ENCODE results near the gene PLCH2. TPM values are rescaled to one million over a fixed set of nuclear protein-coding genes. Genes with fewer than 3 reads are reported as not detected.

PLCH2 gene
- total and polyA plus RNA-seq, 2 donors (not counting 1 experiment from before 2014, with no cell fraction given), result 20.0 to 34.9 TPM

- ChIA-PET CTCF (interaction anchor here (1.0 to 1.9 kb wide), 8 partner anchors 22 to 331 kb away, joined by 3 to 20 read pairs (median 5); partner anchors contain the start of genes FAAP20, MORN1, RER1 and TNFRSF14), POLR2A (interaction anchor here (0.5 to 2.5 kb wide), 17 partner anchors 15 to 1374 kb away, joined by 3 to 28 read pairs (median 4); partner anchors contain the start of genes MORN1, PRXL2B, RER1 and TNFRSF14)
- H2AFZ ChIP-seq (ENCODE audit: insufficient read depth, low read depth, low read length, poor library complexity, severe bottlenecking), result peak within 1 kb of the TSS; percentile 76
- H3K4me1 ChIP-seq (ENCODE audit: control insufficient read depth in 2 of 2, insufficient read depth in 2 of 2, low read length in 2 of 2), result peaks cover 41 to 53% of the 10 kb centered on the region in 2 donors
- H3K4me3 ChIP-seq (ENCODE audit: control extremely low read depth in 1 of 5, extremely low read depth in 1 of 5, insufficient read depth in 1 of 5, low read depth in 2 of 5, low read length in 4 of 5), result peak within 1 kb of the TSS; percentile 48 to 96 (median 74)
- H3K36me3 ChIP-seq (replicated peaks in 1 of 2; ENCODE audit: control extremely low read depth in 1 of 2, control insufficient read depth in 1 of 2, extremely low read depth in 1 of 2, insufficient read depth in 2 of 2, low read length in 1 of 2), result peaks cover 0 to 8% of the 10 kb centered on the region in 2 experiments
- DNase-seq (peak; percentile 94), ATAC-seq (ENCODE audit: low read depth) (peak; percentile 91)
- Mint-ChIP-seq H3K27me3 (no peaks in the 10 kb centered on the region), H3K27ac (peak within 1 kb of the TSS; percentile 85), H3K9me3 (ENCODE audit: insufficient read depth) (no peaks in the 10 kb centered on the region), H3K4me3 (peak within 1 kb of the TSS; percentile 96), H3K4me1 (peaks cover 43% of the 10 kb centered on the region)
- peaks cover 54% of the 10 kb centered on the region for H3K79me2 ChIP-seq (ENCODE audit: control insufficient read depth, insufficient read depth, low read length)
- H3K27me3 ChIP-seq (replicated peaks in 1 of 4; ENCODE audit: control extremely low read depth in 1 of 4, control insufficient read depth in 3 of 4, insufficient read depth in 4 of 4, low read length in 3 of 4), result peaks cover 0 to 24% (median 10%) of the 10 kb centered on the region in 4 experiments
- peaks cover 59% of the 10 kb centered on the region for H4K20me1 ChIP-seq (ENCODE audit: control insufficient read depth, insufficient read depth, low read length, poor library complexity, severe bottlenecking)
- WGBS (ENCODE audit: insufficient coverage), result under 1% methylated on average over 100 of the region's 107 CpGs
- intact Hi-C loops (cut with micrococcal nuclease), result loop anchor here (1.0 to 5.0 kb wide), 7 partner anchors 22 to 609 kb away; partner anchors contain the start of genes CALML6, MORN1, PEX10 and RER1
- peak within 1 kb of the TSS; percentile 95 for H3K4me2 ChIP-seq (replicated peaks; ENCODE audit: low read depth, low read length, poor library complexity, severe bottlenecking)
- H3K27ac ChIP-seq (ENCODE audit: low read length in 2 of 2), result peak within 1 kb of the TSS; percentile 41 to 78
- TF ChIP-seq EZH2 (IDR thresholded peaks at IDR 0.05; ENCODE audit: borderline replicate concordance, insufficient read depth, low read depth, low read length, poor library complexity, severe bottlenecking) (no peak), CTCF (IDR thresholded peaks at IDR 0.05) (no peak)
- H3K9ac ChIP-seq (ENCODE audit: low read length), result peak within 1 kb of the TSS; percentile 85
- peaks cover 0 to 6% (median 0%) of the 10 kb centered on the region in 3 donors for H3K9me3 ChIP-seq (ENCODE audit: control extremely low read depth in 1 of 3, control insufficient read depth in 2 of 3, insufficient read depth in 1 of 3, low read length in 2 of 3)
Measured at GRCh38 chr1:2525920-2526823, 50.1 kb downstream of the PLCH2 start, which contains the start of gene PANK4. Gene PANK4 (minus strand): TSS chr1:2526596. CDS start chr1:2526587, 9 bp downstream.

Data from B cell (primary cell).